A172 (cell line): Measurements from ENCODE around the gene AVPR1B. TPM values are rescaled to one million over a fixed set of nuclear protein-coding genes. Genes with fewer than 3 reads are reported as not detected.

ENCODE experiments used
- DNase-seq: peaks from one replicate; pipeline ENCODE4 v3.0.0-alpha.2; 2015; ENCODE audit warnings: low spot score
- total RNA-seq: library from RNA; depleted of rRNA; stranded (reverse); fragments of >200 nt; shearing (Covaris generic); gene quantifications from 2 replicates; pipeline ENCODE4 v1.2.3, GENCODE V29; 2014

The AVPR1B gene
- total RNA-seq, 1 experiment from 2014 or later = not detected

- DNase-seq = no peak
These were observed 4.4 kb downstream of the AVPR1B start for GRCh38 chr1:206112600-206113301.

- DNase-seq = no peak
These were observed 5.8 kb downstream of the AVPR1B start for GRCh38 chr1:206111271-206111927.

- no peak for DNase-seq
These were observed 6.4 kb downstream of the AVPR1B start for GRCh38 chr1:206110820-206111219.

GRCh38 chr1:206110161-206110560, 7.0 kb downstream of the AVPR1B start:
- no peak for DNase-seq

- DNase-seq = no peak
These were observed 7.5 kb downstream of the AVPR1B start for GRCh38 chr1:206109718-206110117.

- no peak for DNase-seq
These were observed 8.6 kb downstream of the AVPR1B start for GRCh38 chr1:206108635-206109034.

GRCh38 chr1:206107168-206107544, 10.0 kb downstream of the AVPR1B start:
- no peak for DNase-seq

GRCh38 chr1:206106328-206107167, 10.6 kb downstream of the AVPR1B start:
- peak; percentile 73 for DNase-seq

- no peak for DNase-seq
These were observed 11.7 kb downstream of the AVPR1B start for GRCh38 chr1:206105464-206105995.

- DNase-seq = no peak
These were observed 13.2 kb downstream of the AVPR1B start for GRCh38 chr1:206103979-206104378.

- no peak for DNase-seq
These were observed 14.8 kb downstream of the AVPR1B start for GRCh38 chr1:206102292-206102936.

GRCh38 chr1:206101351-206102045, 15.7 kb downstream of the AVPR1B start:
- no peak for DNase-seq

- DNase-seq = no peak
These were observed 16.9 kb downstream of the AVPR1B start for GRCh38 chr1:206100226-206100815.

GRCh38 chr1:206098242-206098919, 18.8 kb downstream of the AVPR1B start:
- DNase-seq = no peak

GRCh38 chr1:206097381-206097780, 19.8 kb downstream of the AVPR1B start:
- DNase-seq = no peak

- no peak for DNase-seq
These were observed 23.2 kb downstream of the AVPR1B start for GRCh38 chr1:206094024-206094423.

GRCh38 chr1:206089341-206089740, 27.8 kb downstream of the AVPR1B start:
- DNase-seq = no peak

GRCh38 chr1:206087091-206087490, 30.1 kb downstream of the AVPR1B start:
- no peak for DNase-seq

GRCh38 chr1:206083750-206084149, 33.4 kb downstream of the AVPR1B start:
- DNase-seq = no peak
